Limb (tissue), 2 donors: Measurements from ENCODE around the gene SLC16A8.

Source experiments
- DNase-seq, 2 donors: peaks; one replicate each; pipeline ENCODE4 v3.0.0-alpha.2; 2016; ENCODE audit errors: extremely low spot score in 2 of 2

SLC16A8 gene

GRCh38 chr22:38074181-38075104 lies 9.5 kb downstream of the SLC16A8 start:
- peak in 1 of 2 donors; percentile 75 for DNase-seq

GRCh38 chr22:38073150-38074130 lies 10.5 kb downstream of the SLC16A8 start:
- peak in 1 of 2 donors; percentile 21 for DNase-seq

GRCh38 chr22:38072322-38073149 lies 11.4 kb downstream of the SLC16A8 start:
- peak in 1 of 2 donors; percentile 21 for DNase-seq

- DNase-seq, result peak in 1 of 2 donors; percentile 17
Measured at GRCh38 chr22:38071421-38072321, 12.3 kb downstream of the SLC16A8 start.

GRCh38 chr22:38070250-38070921 lies 13.6 kb downstream of the SLC16A8 start:
- peak in 1 of 2 donors; percentile 29 for DNase-seq

GRCh38 chr22:38069372-38070249 lies 14.4 kb downstream of the SLC16A8 start:
- peak; percentile 68 to 80 for DNase-seq

GRCh38 chr22:38068641-38069371 lies 15.2 kb downstream of the SLC16A8 start:
- DNase-seq, result no peak

- DNase-seq, result peak in 1 of 2 donors; percentile 23
Measured at GRCh38 chr22:38067761-38068360, 16.1 kb downstream of the SLC16A8 start.

- DNase-seq, result peak in 1 of 2 donors; percentile 20
Measured at GRCh38 chr22:38067028-38067415, 17.0 kb downstream of the SLC16A8 start.

GRCh38 chr22:38066381-38067027 lies 17.5 kb downstream of the SLC16A8 start:
- no peak for DNase-seq

GRCh38 chr22:38065539-38065938 lies 18.4 kb downstream of the SLC16A8 start:
- peak in 1 of 2 donors; percentile 14 for DNase-seq

- no peak for DNase-seq
Measured at GRCh38 chr22:38062791-38063190, 21.2 kb downstream of the SLC16A8 start.

GRCh38 chr22:38056969-38057891 lies 26.8 kb downstream of the SLC16A8 start, which contains the start of gene PICK1:
Gene PICK1 (plus strand): TSS chr22:38057404. CDS start chr22:38057810, 406 bp downstream.
- DNase-seq, result peak; percentile 88 to 92

GRCh38 chr22:38051900-38052862 lies 31.8 kb downstream of the SLC16A8 start:
- DNase-seq, result peak; percentile 72 to 90
